Left colon (tissue), 2 donors: ENCODE measurements around the gene SLC29A4. TPM values are rescaled to one million over a fixed set of nuclear protein-coding genes. Genes with fewer than 3 reads are reported as not detected.
"Not testable (repeated sequence)": the region's sequence is repeated elsewhere in the genome, so short reads cannot be mapped to it uniquely, and the experiment has no call there.

ENCODE experiments used
- ATAC-seq: fragments of 200-7000 bp; cut with Tn5 transposase; one replicate; pipeline ENCODE4 v1.9.1; 2020; ENCODE audit warnings: mild to moderate bottlenecking, moderate library complexity
- DNase-seq, 2 donors: peaks; one replicate each; pipeline ENCODE4 v3.0.0-alpha.2; 2020
- intact Hi-C, 2 donors: fragments of 100-400 bp; cut with DNase I in 1 of 2; cut with micrococcal nuclease in 1 of 2; formaldehyde crosslinking; loops; one replicate each; pipeline versions ENCODE4 v1.11.2 to v1.14.0; 2022; cut with DNase I, micrococcal nuclease
- total RNA-seq, 2 donors: library from RNA; stranded (reverse); fragmentation: NEBNext Ultra II Directional; extraction: Animal tissue kit (Norgen Biotek cat#: 25700); gene quantifications; one replicate each; pipeline ENCODE4 v1.2.1, GENCODE V29; 2021
- donor health status: DM: no; HTN: no; CAD: no.
- donor health status: DM: yes; HTN: yes; CAD: no.

Gene SLC29A4
- total RNA-seq, 2 donors from 2014 or later = 3.2 to 23.4 TPM

GRCh38 chr7:5270788-5271187, 12.0 kb upstream of the SLC29A4 start:
- no peak for ATAC-seq
- no peak for DNase-seq
- intact Hi-C loops = no loop called here

- DNase-seq (peak; percentile 54 to 57), ATAC-seq (peak; percentile 78)
- intact Hi-C loops = not testable (repeated sequence)
Measured at GRCh38 chr7:5273831-5274405, 8.8 kb upstream of the SLC29A4 start.

- intact Hi-C loops = no loop called here
- DNase-seq (no peak), ATAC-seq (no peak)
Measured at GRCh38 chr7:5274441-5274840, 8.3 kb upstream of the SLC29A4 start.

- peak; percentile 37 to 44 for DNase-seq
- peak; percentile 58 for ATAC-seq
- intact Hi-C loops = not testable (repeated sequence)
Measured at GRCh38 chr7:5274985-5275431, 7.7 kb upstream of the SLC29A4 start.

GRCh38 chr7:5275510-5275909, 7.2 kb upstream of the SLC29A4 start:
- ATAC-seq (peak; percentile 22), DNase-seq (peak in 1 of 2 donors; percentile 67)
- intact Hi-C loops = not testable (repeated sequence)

- DNase-seq, ATAC-seq, intact Hi-C loops: not testable (repeated sequence)
Measured at GRCh38 chr7:5276123-5276522, 6.6 kb upstream of the SLC29A4 start.

- intact Hi-C loops = no loop called here
- no peak for ATAC-seq
- no peak for DNase-seq
Measured at GRCh38 chr7:5276611-5277010, 6.1 kb upstream of the SLC29A4 start.

- ATAC-seq = no peak
- DNase-seq = no peak
- intact Hi-C loops = no loop called here
Measured at GRCh38 chr7:5278766-5279165, 4.0 kb upstream of the SLC29A4 start.

- DNase-seq = no peak
- no peak for ATAC-seq
- intact Hi-C loops = no loop called here
Measured at GRCh38 chr7:5279734-5280133, 3.0 kb upstream of the SLC29A4 start.

GRCh38 chr7:5281598-5282500, 894 bp upstream of the SLC29A4 start:
- intact Hi-C loops, ATAC-seq, DNase-seq: not testable (repeated sequence)

- ATAC-seq (peak; percentile 42), DNase-seq (peak in 1 of 2 donors; percentile 36)
- intact Hi-C loops = no loop called here
Measured at GRCh38 chr7:5283421-5284303, 919 bp downstream of the SLC29A4 start.

- ATAC-seq (peak; percentile 57), DNase-seq (peak; percentile 56 to 77)
- intact Hi-C loops = no loop called here
Measured at GRCh38 chr7:5284304-5285281, 1.9 kb downstream of the SLC29A4 start.

GRCh38 chr7:5286933-5287332, 4.2 kb downstream of the SLC29A4 start:
- intact Hi-C loops = no loop called here
- no peak for DNase-seq
- ATAC-seq = no peak

- intact Hi-C loops, ATAC-seq, DNase-seq: not testable (repeated sequence)
Measured at GRCh38 chr7:5287373-5287772, 4.6 kb downstream of the SLC29A4 start.

GRCh38 chr7:5287802-5288201, 5.1 kb downstream of the SLC29A4 start:
- DNase-seq (no peak), ATAC-seq (no peak)
- intact Hi-C loops = no loop called here

- DNase-seq, ATAC-seq, intact Hi-C loops: not testable (repeated sequence)
Measured at GRCh38 chr7:5288560-5288959, 5.8 kb downstream of the SLC29A4 start.

GRCh38 chr7:5289355-5289754, 6.6 kb downstream of the SLC29A4 start:
- ATAC-seq (peak; percentile 74), DNase-seq (peak in 1 of 2 donors; percentile 35)
- intact Hi-C loops = no loop called here

- DNase-seq = no peak
- intact Hi-C loops = no loop called here
- ATAC-seq = no peak
Measured at GRCh38 chr7:5291301-5291700, 8.6 kb downstream of the SLC29A4 start.
